ENCODE data around the gene KIAA0319L.

- TF ChIP-seq CTCF (IDR thresholded peaks at IDR 0.05; ENCODE audit: low read depth, low read length, poor library complexity, severe bottlenecking) = no peak
- TF ChIP-seq EZH2phosphoT487 (IDR thresholded peaks at IDR 0.05; ENCODE audit: borderline replicate concordance, low read length) = no peak
Observed at GRCh38 chr1:35535243-35535642, 22.0 kb downstream of the KIAA0319L start.

Measured in DOHH2 (cell line).